ENCODE results near the gene CHST11. TPM values are rescaled to one million over a fixed set of nuclear protein-coding genes. Genes with fewer than 3 reads are reported as not detected.

CHST11 gene
- total and polyA plus RNA-seq, 9 of the 15 experiments (the other 6 are each of a cell fraction or from before 2014, with no cell fraction given) = 2.3 to 38.7 (median 15.0) TPM

GRCh38 chr12:104410326-104410725 lies 46.4 kb upstream of the CHST11 start:
- ChIA-PET POLR2A (interaction anchor here (1.0 kb wide), 1 partner anchor 11 kb away, joined by 3 read pairs; no protein-coding TSS in a partner anchor), CTCF (ENCODE audit: low intra/inter-chr PET ratio) (no interaction called here)
- no TSS peak for BruUV-seq (replicated peaks)

More at GRCh38 chr12:104410326-104410725, 46.4 kb upstream of the CHST11 start:
- in situ Hi-C loops (cut with MboI) (no loop called here), intact Hi-C loops (cut with micrococcal nuclease) (no loop called here)
- no peak for TF ChIP-seq ZNF12 (CRISPR knock-in tag; IDR thresholded peaks at IDR 0.05)
- no peak for TF ChIP-seq NFATC3 (IDR thresholded peaks at IDR 0.05)
- TF ChIP-seq BCLAF1 (IDR thresholded peaks at IDR 0.05; ENCODE audit: borderline replicate concordance in 1 of 2, control insufficient read depth in 1 of 2, low read depth in 2 of 2, low read length in 1 of 2) = no peak
- no peak for TF ChIP-seq MEF2D (tag; conservative IDR thresholded peaks at IDR 0.05; ENCODE audit: low read depth)
- TF ChIP-seq ZNF224 (CRISPR knock-in tag; IDR thresholded peaks at IDR 0.05) = no peak
- TF ChIP-seq ELF1 (tag; IDR thresholded peaks at IDR 0.05) = no peak
- TF ChIP-seq SMAD3 (CRISPR knock-in tag; conservative IDR thresholded peaks at IDR 0.05) = no peak
- no peak for TF ChIP-seq SMAD4 (CRISPR knock-in tag; conservative IDR thresholded peaks at IDR 0.05)
- TF ChIP-seq ZNF583 (CRISPR knock-in tag; IDR thresholded peaks at IDR 0.05) = no peak
- no peak for TF ChIP-seq ZNF668 (CRISPR knock-in tag; IDR thresholded peaks at IDR 0.05)
- TF ChIP-seq ZNF282 (CRISPR knock-in tag; IDR thresholded peaks at IDR 0.05) = no peak
- no peak for TF ChIP-seq ATF7 (IDR thresholded peaks at IDR 0.05)
- Histone ChIP-seq H3K4me1 (replicated peaks in 1 of 2; ENCODE audit: control insufficient read depth in 2 of 2, insufficient read depth in 2 of 2, low read length in 2 of 2) (peaks cover 11 to 14% of the 10 kb centered on the region in 2 experiments; a peak in 3 of 5 replicates), H3K9me3 (replicated peaks; ENCODE audit: control insufficient read depth, insufficient read depth, low read depth, low read length) (no peaks in the 10 kb centered on the region), H3K4me2 (ENCODE audit: insufficient read depth, low read length) (no peak overlapping the region), H3K79me2 (ENCODE audit: control insufficient read depth, insufficient read depth, low read length) (no peaks in the 10 kb centered on the region), H3K9ac (ENCODE audit: insufficient read depth in 1 of 2, low read depth in 2 of 2, low read length in 2 of 2) (no peak overlapping the region), H2AFZ (ENCODE audit: low read depth, low read length) (no peak overlapping the region), H3K27me3 (ENCODE audit: control insufficient read depth in 2 of 2, insufficient read depth in 2 of 2, low read length in 2 of 2) (no peaks in the 10 kb centered on the region; a peak in 2 of 5 replicates), H3K4me3 (no peak overlapping the region), H3K27ac (ENCODE audit: extremely low read depth, low read depth, low read length) (no peak overlapping the region), H3K36me3 (ENCODE audit: control insufficient read depth, insufficient read depth, low read length) (no peaks in the 10 kb centered on the region), H4K20me1 (replicated peaks; ENCODE audit: control insufficient read depth, insufficient read depth, low read length) (0 out of 2 replicates have a peak, but pooled peaks cover 4% of the 10 kb centered on the region), H3K9me1 (ENCODE audit: control insufficient read depth, insufficient read depth, low read length) (no peaks in the 10 kb centered on the region)
- DNase-seq (ENCODE audit: extremely low read depth in 1 of 4, low spot score in 3 of 4) = no peak
- no peak for ATAC-seq
- FAIRE-seq = no peak
